CD1c-positive myeloid dendritic cell (primary cell): Measurements from ENCODE around the gene PTPRG.

Experiments
- DNase-seq: peaks from one replicate; pipeline ENCODE4 v3.0.0-alpha.2; 2016; ENCODE audit errors: extremely low spot score

Gene PTPRG

DNA sequence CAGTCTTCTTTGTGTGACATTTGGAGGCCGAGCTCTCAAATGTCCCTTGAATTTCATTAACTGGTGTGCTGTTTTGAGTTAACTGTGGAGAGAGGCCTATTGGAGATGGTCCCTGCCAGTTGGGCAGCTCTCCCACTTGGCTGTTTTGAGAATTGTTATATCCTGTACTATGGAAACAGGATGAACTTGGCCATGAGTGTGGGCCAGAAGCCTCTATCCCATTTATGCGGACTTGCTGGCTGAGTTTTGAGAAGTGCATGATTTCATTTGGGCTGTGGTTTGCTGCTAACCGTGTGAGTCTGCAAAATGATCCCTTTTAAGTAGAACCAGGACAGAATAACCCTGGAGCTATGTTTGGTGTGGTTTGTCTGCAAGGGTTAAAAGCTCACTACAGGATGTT, 366.0 kb downstream of the PTPRG start:
- DNase-seq = no peak

DNA sequence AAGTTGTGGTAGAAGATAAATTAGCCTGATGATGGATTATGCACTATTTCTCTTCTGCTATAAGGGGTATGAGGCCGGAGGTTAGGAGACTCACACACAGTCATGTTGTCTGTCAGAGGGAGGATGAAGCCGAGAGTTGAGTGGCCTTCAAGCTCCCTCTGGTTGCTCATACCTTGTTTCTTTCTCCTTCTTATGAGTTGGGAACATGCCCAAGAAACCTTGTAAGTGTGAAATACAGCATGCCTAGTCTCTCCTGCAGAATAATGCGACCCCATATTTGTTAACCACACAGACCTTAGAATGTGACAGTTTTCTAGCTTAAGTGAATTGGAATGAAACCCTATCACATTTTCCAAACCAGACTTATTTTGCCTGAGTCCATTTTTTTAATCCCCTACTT, 366.7 kb downstream of the PTPRG start:
- no peak for DNase-seq

DNA sequence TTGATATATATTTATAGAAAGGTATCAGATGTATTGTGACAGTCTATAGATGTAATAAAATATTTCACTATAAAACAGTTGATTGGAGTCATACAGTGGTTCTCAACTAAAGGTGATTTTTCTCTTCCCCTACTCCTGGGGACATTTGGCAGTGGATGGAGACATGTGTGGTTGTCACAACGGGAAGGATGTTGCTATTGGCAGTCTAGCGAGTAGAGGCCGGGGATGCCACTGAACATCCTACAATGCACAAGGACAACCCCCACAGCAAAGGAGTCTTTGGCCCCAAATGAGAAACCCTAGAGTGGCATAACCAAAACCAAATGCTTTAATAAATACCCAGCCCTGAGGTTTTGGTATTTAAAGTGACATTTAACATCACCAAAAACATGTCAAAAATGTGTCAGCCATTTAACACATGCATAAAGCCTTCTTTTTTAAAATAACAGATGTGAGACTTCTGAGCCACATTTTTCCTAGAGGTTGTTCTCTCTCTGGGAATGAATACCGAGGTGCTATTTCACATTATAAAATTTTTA, 367.5 kb downstream of the PTPRG start:
- DNase-seq = no peak

DNA sequence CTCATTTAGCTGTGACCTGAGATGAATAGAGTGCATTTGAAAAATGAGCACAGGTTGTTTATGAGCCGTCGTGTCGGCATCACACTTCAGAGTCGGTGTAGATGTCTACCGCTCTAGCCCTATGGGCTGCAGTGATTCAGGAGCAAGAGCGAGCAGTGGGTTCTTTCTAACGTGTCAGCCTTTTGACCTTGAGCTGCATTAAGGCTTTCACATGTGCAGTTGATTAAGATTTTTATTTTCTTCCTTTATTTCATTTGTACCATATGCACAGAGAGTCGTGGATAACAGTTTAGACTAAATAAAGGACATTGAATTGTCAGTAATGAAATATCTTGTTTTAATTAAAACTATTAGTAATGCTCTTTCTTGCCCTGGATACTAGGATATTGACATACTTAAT, 368.2 kb downstream of the PTPRG start:
- DNase-seq = no peak

DNA sequence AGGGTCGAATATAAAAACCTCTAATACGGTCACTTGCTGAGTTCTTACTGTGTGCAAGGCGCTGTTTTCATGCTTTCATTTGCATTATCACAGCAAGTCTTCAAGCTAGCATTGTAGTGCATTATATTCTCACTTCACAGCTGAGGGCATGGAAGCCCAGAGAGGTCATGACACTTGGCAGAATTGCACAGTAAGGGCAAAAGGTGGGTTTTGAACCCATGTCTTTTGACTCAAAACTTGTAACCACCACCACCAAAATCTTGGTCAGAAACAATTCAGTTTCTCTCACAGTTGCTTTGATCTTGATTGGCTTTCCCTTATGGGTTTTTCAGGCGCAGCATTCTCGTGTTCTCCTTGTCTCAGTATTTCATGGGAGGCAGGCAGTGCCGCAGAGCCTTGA, 371.1 kb downstream of the PTPRG start:
- DNase-seq = no peak

DNA sequence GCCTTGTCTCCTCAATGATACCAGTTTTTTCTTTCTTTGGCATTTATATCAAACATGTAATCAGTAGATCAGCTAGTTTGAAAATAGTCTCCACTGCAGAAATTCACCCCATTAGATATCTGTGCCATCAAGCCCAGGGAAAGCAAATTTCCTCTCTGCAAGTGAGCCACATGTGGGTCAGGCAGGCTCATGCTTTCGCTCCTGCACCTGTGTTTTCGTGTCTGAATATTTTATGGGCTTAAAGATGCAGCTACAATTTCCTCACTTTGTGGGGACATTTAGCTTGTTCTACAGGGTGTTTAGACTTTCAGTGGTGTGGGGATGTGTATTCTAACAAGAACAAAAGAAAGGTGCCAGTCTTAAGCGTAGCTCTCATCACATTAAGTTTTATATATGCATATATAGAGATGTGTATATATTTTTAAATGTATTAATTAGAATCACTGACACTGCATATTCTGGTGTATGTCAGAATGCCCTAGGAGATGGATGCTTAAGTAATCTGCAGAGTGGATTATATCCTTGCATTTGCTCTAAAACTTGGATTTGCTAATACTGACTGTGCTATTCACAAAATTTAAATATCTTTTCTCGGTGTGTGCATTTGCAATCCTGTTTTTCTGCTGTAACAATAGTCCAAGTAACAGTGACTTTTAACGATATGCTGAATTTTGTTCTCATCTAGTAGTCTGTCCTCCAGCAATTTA, 372.6 kb downstream of the PTPRG start:
- no peak for DNase-seq

DNA sequence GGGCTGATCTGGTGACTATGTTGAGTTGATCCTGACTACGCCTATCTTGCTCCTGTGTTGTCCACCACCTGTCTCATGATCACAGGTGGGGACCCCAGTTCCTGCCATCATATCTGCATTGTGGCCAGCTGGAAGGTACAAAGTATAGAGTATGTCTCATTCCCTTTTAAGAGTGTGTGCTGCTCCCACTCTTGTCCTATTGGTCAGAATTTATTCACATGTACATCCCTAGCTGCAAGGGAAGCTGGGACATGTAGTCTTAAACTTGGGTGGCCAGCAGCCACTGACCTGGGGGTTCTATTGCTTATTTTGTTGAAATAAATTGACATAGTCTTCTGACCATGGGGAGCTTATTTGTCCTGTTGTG, 373.1 kb downstream of the PTPRG start:
- no peak for DNase-seq

DNA sequence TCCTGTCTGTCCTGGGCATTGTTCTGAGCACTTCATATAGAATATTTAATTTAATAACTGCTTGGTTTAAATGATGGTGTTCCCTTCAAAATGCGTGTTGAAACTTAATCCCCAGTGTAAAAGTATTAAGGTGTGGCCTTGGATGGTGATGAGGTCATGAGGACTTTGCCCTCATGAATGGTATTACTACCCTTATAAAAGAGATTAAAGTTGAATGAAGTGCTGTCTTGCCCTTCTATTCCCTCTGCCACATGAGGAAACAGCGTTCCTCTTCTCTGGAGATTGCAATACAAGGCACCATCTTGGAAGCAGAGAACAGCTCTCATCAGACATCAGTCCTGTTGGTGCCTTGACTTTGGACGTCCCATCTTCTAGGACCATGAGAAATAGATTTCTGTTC, 374.4 kb downstream of the PTPRG start:
- no peak for DNase-seq

DNA sequence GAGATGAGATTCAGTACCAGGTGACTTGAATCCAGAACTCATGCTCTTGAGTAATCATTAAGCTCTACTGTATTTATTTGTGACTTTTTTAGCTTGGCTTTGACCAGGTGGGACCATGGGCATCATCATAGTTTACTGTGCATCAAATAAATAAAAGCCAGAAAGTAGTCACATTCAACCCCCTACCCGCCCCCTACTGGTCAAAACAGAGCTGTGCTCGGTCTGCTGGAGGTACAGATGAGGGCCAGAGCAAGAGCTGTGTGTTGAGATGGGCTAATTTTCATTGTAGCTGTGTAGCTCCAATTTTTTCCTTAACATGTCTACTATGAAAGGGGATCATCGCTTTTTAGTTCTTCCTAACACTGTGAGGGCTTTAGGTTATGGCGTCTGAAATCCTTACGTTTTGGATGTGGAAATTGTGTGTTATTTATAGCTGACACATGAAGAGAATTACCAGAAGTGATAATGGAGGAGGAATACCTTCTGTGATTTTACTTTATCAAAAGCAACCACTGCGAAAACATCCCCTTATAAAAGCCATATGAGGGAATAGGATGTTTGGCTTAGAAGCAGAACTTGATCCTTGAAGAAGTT, 375.1 kb downstream of the PTPRG start:
- no peak for DNase-seq

DNA sequence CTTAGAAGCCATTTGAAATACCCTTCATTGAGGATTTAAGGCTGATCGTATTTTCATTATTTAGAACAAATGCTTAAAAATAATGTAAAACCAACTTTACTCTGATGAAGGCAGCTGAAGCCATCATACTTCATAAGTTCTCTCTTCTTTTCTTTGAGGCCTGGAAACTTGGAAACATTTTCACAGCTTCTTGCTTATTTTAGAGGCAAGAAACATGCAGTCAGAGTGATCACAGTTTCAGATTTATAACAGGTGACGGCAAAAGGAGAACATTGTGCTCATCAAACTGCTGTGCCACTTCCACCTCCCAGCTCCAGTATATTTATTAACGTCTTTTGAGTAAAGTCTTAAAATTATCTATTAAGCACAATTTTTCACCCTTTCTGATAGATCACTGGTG, 376.1 kb downstream of the PTPRG start:
- DNase-seq = no peak

DNA sequence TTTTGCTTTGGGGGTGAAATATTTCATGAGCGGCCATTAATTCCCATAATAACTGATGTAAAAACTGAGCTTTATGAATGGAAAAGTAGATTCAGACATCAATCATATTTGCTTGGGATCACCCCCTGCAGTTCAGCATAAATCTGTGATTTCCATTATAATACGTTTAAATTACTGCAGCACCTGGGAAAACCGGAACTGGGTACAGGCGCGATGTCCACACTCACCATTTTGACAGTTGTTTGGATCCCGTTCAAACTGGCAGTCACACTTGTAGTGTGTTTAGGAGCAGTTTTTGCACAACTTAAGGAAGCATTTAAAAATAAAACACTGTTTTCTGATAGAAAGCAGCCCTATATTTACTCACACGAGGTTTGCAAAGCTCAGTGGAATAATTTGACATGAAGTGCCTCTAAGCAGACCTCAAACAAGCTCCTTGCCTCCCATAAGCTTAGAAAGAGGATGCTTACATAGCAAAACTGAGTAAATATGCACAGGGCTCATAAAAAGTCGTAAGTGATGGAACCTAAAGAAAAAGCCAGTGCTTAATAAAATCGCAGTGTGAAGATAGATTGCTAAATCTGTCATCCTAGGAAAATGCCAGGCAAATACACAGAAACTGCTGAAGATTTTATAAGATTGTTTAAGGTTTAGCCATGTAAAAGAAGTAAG, 377.6 kb downstream of the PTPRG start:
- DNase-seq = no peak

DNA sequence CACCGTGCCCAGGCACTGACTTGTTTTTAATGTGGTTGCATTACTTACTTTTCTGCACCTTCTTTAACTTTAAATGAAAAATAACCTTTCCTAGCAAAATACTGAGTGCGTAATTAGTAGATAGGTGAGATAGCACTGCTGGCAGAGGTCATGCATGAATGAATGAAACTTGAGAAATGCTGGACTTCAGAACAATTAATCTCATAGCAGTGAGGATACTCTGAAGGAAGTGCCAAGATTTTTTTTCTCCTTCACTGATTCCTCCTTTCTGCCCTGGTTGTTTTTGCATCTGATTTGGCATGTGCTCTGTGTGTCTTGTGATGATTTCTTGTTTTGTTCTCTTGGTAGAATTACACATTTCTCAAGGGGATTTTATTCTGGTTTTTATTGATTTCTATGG, 378.9 kb downstream of the PTPRG start:
- no peak for DNase-seq

DNA sequence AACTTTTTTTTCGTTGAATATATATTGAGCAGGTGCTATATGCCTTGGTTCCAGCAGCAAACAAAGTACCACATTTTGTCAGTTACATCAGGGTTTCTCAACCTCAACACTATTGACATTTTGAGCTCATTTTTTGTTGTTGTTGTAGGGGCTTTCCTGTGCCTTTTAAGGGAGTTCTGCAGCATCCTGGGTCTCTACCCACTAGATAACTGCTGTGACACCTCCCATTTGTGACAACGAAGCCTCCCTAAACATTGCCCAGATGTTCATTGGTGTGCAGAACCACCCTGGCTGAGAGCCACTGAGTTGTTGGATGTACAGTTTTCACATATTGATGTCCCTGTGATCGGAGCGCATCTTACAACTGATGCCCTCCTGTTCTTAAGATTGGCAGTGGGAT, 382.6 kb downstream of the PTPRG start:
- DNase-seq = no peak

DNA sequence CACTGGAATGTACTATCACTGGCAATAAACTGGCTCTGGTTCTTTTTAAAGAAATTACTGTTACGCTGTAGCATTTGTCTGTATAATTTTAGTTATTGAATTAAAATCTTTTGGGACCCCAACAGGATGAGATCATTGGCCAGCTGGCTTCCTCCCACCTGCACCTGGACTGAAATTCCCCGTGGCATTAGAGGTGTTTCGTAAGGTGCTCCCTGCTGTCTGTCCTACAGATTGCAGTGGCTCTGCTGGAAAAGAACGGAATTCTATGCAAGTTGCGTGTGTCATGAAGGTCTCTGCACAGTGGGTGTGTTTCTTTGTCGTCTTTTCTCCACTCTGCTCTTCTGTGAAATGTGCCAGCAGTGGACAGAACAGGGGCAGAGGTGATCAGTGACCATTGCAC, 383.4 kb downstream of the PTPRG start:
- no peak for DNase-seq

DNA sequence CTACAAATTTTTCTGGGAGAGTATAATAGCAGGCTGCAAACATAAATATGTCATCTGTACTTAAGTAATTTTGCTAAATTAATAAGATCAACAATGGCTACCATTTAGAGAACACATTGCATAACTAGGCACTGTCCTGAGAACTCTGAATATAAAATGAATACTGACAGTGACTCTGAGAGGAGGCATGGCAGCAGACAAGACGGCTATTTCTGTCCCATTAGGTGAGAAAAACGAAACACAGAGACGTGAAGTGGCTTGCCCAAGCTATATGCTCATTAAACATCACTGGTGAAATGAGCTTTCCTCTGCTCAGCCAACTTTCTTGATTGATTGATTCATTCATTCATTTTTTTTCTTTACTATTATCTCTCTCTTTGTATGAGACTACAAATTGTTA, 384.3 kb downstream of the PTPRG start:
- no peak for DNase-seq

DNA sequence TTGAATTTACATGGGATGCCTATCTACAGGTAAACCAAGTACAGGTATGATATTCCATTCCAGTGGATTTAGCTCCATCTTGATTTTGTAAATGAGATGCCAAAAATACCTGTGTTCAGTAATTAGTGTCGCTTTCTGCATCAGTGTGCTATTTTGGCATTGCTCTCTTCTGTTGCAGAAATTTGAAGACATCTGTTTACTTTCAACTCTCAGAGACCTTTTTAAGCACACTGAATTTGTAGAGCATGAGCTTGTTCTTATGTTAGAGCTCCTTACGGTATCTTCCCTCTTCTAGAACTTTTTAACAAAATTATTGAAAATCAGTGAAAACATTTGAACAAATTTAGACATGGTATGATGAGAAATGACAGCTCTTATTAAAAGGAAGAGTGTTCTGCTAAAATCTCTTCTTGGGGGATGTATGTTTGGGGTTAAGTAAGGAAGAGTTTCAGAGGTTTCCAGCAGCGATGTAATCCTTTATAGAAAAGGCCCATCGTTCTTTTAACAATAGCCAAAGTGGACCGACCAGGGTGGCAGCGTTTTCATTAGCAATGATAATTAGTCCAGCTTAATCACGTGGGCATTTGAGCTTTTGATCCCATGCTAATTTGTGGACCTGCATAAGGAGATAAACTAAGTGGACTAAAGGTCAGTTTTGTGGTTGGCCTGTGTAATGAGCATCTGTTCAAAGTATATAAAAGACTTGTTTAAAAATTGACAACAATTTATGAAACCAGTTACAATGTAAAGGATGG, 385.4 kb downstream of the PTPRG start:
- no peak for DNase-seq

DNA sequence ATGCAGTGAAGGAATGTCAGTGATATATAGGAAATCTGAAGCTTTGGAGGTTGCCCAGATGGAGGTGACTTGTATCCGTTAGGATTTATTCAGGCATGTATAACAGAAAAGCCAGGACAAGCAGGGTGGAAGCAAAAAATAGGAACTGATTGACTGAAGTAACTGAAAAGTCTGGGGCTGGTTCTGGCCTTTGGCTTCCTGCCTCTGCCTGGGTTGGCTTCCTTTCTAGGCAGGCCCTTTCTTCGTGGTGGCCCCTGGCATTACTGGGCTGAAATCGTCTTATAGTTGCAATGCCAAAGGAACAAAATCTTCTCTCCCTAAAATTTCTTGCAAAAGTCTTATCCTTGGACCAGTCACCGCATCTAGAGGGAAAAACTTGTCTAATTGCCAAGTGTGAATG, 386.1 kb downstream of the PTPRG start:
- DNase-seq = no peak

DNA sequence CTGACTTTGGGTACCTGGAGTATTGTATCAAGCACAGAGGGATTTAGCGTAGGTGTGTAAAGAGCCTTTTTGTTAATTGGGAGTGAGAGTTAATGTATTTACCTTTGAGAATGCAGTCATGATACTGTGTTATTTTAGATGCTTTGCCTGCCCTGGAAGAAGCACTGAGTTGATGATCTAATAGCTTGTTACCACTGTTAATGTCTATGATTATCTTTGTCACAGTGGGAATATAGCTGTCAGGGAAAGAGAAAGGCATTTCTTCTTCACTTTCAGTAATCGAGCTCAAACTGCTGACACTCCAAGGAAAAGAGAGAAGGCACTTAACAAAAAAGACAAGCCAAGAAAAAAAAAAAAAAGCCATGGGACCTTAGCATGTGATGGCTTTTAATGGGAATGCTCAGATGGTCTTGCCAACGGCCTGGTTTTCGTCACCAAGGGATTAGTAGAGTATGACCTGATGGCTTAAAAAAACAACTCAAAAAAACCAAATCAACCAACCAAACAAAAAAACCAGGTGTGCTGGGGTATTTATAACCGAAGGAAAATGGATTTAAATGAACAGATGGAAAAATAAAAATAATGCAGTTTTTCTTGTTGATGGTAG, 387.4 kb downstream of the PTPRG start:
- no peak for DNase-seq

DNA sequence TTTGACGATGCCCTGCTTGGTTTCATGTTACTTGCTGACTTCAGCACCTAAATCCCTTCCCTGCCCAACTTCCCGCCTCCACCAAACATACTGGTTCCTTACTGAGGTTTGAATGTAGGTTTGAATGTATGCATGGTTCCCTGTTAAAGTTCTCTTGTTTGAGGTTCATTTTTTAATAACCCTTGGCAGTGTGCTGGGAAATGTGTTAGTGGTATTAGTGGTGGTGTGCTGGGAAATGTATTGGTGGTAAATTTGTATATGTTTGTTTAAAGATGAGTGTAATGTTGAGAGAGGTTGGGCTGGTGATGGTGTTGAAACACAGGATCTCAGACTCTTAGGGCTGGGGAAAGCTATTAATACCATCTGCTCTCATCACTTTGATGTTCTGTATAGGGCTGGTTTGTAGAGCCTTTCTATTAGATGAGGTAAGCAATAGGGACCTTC, 392.7 kb downstream of the PTPRG start:
- no peak for DNase-seq

DNA sequence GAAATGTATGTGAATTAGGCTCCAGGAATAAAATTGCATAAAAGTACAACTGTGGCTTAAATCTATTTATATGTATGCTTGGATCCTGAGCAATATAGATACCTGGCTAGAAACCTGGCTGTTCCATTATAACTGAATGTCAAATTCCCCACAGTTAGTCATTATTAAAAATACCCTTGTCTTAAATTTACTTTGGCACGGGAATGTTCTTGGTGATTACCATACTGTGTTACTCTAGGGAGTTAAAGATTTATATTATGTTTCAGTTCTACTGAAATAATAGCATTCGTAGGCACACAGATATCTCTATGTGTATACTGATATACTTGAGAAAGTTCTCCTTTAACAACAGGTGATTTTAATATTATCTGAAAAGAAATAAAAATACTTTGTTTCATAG, 394.1 kb downstream of the PTPRG start:
- no peak for DNase-seq

DNA sequence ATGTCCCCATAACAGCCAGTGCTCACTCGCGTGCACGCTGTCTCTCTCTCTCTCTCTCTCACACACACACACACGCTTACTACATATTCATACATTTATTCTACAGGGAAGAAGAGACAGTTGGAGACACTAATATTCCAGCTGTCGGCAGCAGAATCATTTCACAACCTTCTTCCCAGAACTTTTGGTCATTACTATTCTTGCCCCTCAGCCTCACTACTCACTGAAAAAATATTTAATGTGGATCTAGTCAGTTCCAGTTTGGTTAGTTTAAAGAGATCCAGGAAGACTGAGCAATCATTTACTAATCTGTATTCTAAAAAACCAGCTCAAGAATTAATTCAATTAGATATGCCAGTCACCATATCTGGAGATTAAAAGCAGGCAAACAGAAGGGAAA, 394.9 kb downstream of the PTPRG start:
- DNase-seq = no peak

DNA sequence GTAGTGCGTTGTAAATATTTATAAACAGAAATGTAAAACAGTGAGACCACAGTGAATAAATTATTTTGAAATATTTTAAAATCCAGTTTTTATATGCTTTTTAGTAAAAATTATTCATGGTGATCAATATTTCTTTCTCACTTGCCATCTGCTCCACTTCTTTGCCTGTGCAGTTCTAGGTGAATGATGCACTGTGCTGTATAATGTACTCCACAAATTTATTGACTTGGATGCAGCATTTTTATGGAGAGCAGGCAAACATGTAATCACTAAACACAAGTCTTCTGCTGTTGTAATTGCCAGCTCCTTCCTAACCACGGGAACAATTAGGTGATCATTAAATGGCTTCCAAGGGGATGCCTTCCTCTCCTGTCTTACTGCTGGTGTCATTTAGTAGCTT, 395.9 kb downstream of the PTPRG start:
- no peak for DNase-seq
